ENCODE measurements around the gene CHST8.

- TF ChIP-seq TAF1 (IDR thresholded peaks at IDR 0.05; ENCODE audit: low read depth) (no peak), YY1 (IDR thresholded peaks at IDR 0.05; ENCODE audit: low read depth) (no peak), CREB1 (IDR thresholded peaks at IDR 0.05; ENCODE audit: low read depth) (no peak), MAX (IDR thresholded peaks at IDR 0.05) (no peak), CEBPB (IDR thresholded peaks at IDR 0.05) (no peak), RAD21 (IDR thresholded peaks at IDR 0.05; ENCODE audit: low read depth) (no peak), EP300 (IDR thresholded peaks at IDR 0.05; ENCODE audit: borderline replicate concordance) (no peak), FOXM1 (IDR thresholded peaks at IDR 0.05; ENCODE audit: borderline replicate concordance, low read depth) (no peak), TEAD4 (IDR thresholded peaks at IDR 0.05) (no peak), EGR1 (IDR thresholded peaks at IDR 0.05) (no peak), TCF12 (IDR thresholded peaks at IDR 0.05; ENCODE audit: low read depth) (no peak), USF1 (IDR thresholded peaks at IDR 0.05) (no peak), NFIC (IDR thresholded peaks at IDR 0.05) (no peak)
- TF ChIP-seq, protein P1, sequence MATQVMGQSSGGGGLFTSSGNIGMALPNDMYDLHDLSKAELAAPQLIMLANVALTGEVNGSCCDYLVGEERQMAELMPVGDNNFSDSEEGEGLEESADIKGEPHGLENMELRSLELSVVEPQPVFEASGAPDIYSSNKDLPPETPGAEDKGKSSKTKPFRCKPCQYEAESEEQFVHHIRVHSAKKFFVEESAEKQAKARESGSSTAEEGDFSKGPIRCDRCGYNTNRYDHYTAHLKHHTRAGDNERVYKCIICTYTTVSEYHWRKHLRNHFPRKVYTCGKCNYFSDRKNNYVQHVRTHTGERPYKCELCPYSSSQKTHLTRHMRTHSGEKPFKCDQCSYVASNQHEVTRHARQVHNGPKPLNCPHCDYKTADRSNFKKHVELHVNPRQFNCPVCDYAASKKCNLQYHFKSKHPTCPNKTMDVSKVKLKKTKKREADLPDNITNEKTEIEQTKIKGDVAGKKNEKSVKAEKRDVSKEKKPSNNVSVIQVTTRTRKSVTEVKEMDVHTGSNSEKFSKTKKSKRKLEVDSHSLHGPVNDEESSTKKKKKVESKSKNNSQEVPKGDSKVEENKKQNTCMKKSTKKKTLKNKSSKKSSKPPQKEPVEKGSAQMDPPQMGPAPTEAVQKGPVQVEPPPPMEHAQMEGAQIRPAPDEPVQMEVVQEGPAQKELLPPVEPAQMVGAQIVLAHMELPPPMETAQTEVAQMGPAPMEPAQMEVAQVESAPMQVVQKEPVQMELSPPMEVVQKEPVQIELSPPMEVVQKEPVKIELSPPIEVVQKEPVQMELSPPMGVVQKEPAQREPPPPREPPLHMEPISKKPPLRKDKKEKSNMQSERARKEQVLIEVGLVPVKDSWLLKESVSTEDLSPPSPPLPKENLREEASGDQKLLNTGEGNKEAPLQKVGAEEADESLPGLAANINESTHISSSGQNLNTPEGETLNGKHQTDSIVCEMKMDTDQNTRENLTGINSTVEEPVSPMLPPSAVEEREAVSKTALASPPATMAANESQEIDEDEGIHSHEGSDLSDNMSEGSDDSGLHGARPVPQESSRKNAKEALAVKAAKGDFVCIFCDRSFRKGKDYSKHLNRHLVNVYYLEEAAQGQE (IDR thresholded peaks at IDR 0.05; ENCODE audit: low read depth), result no peak
Observed at GRCh38 chr19:33812388-33813330, 190.9 kb downstream of the CHST8 start.
